Keratinocyte (primary cell): ENCODE data around the gene RHEX.

Source experiments
- EZH2 ChIP-seq: IDR thresholded peaks from one replicate; pipeline ENCODE4 v1.6.1; 2012; ENCODE audit warnings: inconsistent platforms, mild to moderate bottlenecking, low read length, moderate library complexity
- TF ChIP-seq, protein P1 (sequence below), 3 experiments: IDR thresholded peaks in 1 of 3; conservative IDR thresholded peaks in 1 of 3; optimal IDR thresholded peaks in 1 of 3; 2 replicates in 2 of 3; 3 replicates in 1 of 3; pipeline versions ENCODE3 to v1.5.1; 2011; ENCODE audit warnings: low read length in 3 of 3, mild to moderate bottlenecking in 3 of 3, moderate library complexity in 2 of 3, control low read depth in 1 of 3, inconsistent platforms in 1 of 3; ENCODE audit not compliant: insufficient read depth in 2 of 3; ENCODE audit errors: extremely low read depth in 1 of 3

DNA sequence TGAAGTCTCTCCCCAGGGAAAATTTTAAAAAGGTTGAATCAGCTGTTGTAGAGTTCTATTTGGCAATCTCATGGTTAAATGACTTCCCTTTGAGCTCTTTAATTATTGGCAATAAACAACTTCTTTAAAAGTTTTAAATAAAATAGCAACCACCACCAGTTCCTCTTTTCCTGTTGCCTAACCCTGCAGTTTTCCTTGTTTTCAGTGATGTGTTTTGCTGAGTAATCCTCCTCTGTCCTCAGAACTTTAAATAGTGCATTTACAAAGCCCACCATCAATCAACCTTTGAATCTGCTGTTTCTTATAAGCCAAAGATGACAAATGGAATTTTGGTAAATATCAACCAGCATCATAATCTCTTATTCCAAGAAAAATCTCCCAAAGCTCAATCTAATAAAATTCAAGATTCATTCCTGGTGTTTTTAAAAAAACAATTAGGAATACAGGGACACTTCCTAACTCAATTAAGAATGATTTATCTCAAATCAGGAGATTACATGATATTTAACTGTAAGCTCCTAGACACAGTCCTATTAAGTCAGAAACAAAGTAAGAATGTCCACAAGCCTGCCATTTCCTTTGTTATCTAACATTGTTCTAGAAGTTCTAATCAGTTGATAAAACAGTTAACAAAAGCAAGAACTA, 49.4 kb downstream of the RHEX start:
- no peak for TF ChIP-seq EZH2
- TF ChIP-seq, protein P1, sequence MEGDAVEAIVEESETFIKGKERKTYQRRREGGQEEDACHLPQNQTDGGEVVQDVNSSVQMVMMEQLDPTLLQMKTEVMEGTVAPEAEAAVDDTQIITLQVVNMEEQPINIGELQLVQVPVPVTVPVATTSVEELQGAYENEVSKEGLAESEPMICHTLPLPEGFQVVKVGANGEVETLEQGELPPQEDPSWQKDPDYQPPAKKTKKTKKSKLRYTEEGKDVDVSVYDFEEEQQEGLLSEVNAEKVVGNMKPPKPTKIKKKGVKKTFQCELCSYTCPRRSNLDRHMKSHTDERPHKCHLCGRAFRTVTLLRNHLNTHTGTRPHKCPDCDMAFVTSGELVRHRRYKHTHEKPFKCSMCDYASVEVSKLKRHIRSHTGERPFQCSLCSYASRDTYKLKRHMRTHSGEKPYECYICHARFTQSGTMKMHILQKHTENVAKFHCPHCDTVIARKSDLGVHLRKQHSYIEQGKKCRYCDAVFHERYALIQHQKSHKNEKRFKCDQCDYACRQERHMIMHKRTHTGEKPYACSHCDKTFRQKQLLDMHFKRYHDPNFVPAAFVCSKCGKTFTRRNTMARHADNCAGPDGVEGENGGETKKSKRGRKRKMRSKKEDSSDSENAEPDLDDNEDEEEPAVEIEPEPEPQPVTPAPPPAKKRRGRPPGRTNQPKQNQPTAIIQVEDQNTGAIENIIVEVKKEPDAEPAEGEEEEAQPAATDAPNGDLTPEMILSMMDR (optimal IDR thresholded peaks at IDR 0.05 in 1 of 3, IDR thresholded peaks at IDR 0.05 in 1 of 3, conservative IDR thresholded peaks at IDR 0.05 in 1 of 3; ENCODE audit: extremely low read depth in 1 of 3, insufficient read depth in 2 of 3, low read length in 3 of 3) = no peak
